ENCODE data around the gene MLST8. TPM values are rescaled to one million over a fixed set of nuclear protein-coding genes. Genes with fewer than 3 reads are reported as not detected.
"Not testable (repeated sequence)": the region's sequence is repeated elsewhere in the genome, so short reads cannot be mapped to it uniquely, and the experiment has no call there.

Gene MLST8
- total and polyA plus RNA-seq, 9 donors = 7.4 to 56.2 (median 28.4) TPM

- Histone ChIP-seq H3K4me1 (ENCODE audit: insufficient read depth) (peaks cover 7% of the 10 kb centered on the region), H3K27me3 (no peaks in the 10 kb centered on the region), H3K36me3 (no peaks in the 10 kb centered on the region), H3K9me3 (peaks cover 0 to 3% of the 10 kb centered on the region in 2 donors), H3K27ac (no peak overlapping the region), H3K4me3 (no peak overlapping the region)
- intact Hi-C loops (cut with DNase I) = no loop called here
- 64 to 78% (median 74%) methylated on average over 13 to 15 of the region's 15 CpGs for WGBS, 3 donors
- TF ChIP-seq EP300 (IDR thresholded peaks at IDR 0.05) (no peak), POLR2A (IDR thresholded peaks at IDR 0.05) (no peak), CTCF (IDR thresholded peaks at IDR 0.05) (no peak)
- DNase-seq = no peak
These were observed 33.8 kb downstream of the MLST8 start for GRCh38 chr16:2238838-2239675.

- H3K27ac ChIP-seq; H3K36me3 ChIP-seq; intact Hi-C loops (cut with DNase I); DNase-seq; H3K4me3 ChIP-seq; H3K9me3 ChIP-seq; H3K4me1 ChIP-seq (ENCODE audit: insufficient read depth); H3K27me3 ChIP-seq: not testable (repeated sequence)
- 74 to 77% (median 75%) methylated on average over 9 of the region's 9 CpGs for WGBS, 3 donors
These were observed 35.1 kb downstream of the MLST8 start for GRCh38 chr16:2240331-2240730.

GRCh38 chr16:2242598-2242997, 37.3 kb downstream of the MLST8 start:
- TF ChIP-seq CTCF (IDR thresholded peaks at IDR 0.05) (no peak), EP300 (IDR thresholded peaks at IDR 0.05) (no peak), POLR2A (IDR thresholded peaks at IDR 0.05) (no peak)
- intact Hi-C loops (cut with DNase I) = no loop called here
- no peaks in the 10 kb centered on the region for H3K36me3 ChIP-seq
- H3K9me3 ChIP-seq = peaks cover 0 to under 1% of the 10 kb centered on the region in 2 donors
- 81 to 84% (median 81%) methylated on average over 11 of the region's 11 CpGs for WGBS, 3 donors
- no peaks in the 10 kb centered on the region for H3K27me3 ChIP-seq
- H3K4me1 ChIP-seq (ENCODE audit: insufficient read depth) = no peaks in the 10 kb centered on the region
- no peak for DNase-seq
- H3K4me3 ChIP-seq = no peak overlapping the region
- no peak overlapping the region for H3K27ac ChIP-seq

GRCh38 chr16:2243031-2243528, 37.8 kb downstream of the MLST8 start:
- Histone ChIP-seq H3K4me3 (no peak overlapping the region), H3K27me3 (no peaks in the 10 kb centered on the region), H3K9me3 (no peaks in the 10 kb centered on the region), H3K27ac (no peak overlapping the region), H3K36me3 (no peaks in the 10 kb centered on the region), H3K4me1 (ENCODE audit: insufficient read depth) (no peaks in the 10 kb centered on the region)
- no peak for TF ChIP-seq EP300 (IDR thresholded peaks at IDR 0.05)
- no peak for TF ChIP-seq CTCF (IDR thresholded peaks at IDR 0.05)
- TF ChIP-seq POLR2A (IDR thresholded peaks at IDR 0.05) = no peak
- intact Hi-C loops (cut with DNase I) = no loop called here
- WGBS, 3 donors = 95% methylated on average over 19 of the region's 19 CpGs
- no peak for DNase-seq

- no peaks in the 10 kb centered on the region for H3K36me3 ChIP-seq
- intact Hi-C loops (cut with DNase I) = no loop called here
- no peak overlapping the region for H3K4me3 ChIP-seq
- no peak for DNase-seq
- H3K27me3 ChIP-seq = no peaks in the 10 kb centered on the region
- WGBS, 3 donors = 93 to 95% (median 94%) methylated on average over 11 of the region's 11 CpGs
- no peak overlapping the region for H3K27ac ChIP-seq
- H3K4me1 ChIP-seq (ENCODE audit: insufficient read depth) = no peaks in the 10 kb centered on the region
- TF ChIP-seq EP300 (IDR thresholded peaks at IDR 0.05) = no peak
- no peak for TF ChIP-seq CTCF (IDR thresholded peaks at IDR 0.05)
- no peak for TF ChIP-seq POLR2A (IDR thresholded peaks at IDR 0.05)
- H3K9me3 ChIP-seq = no peaks in the 10 kb centered on the region
These were observed 38.5 kb downstream of the MLST8 start for GRCh38 chr16:2243781-2244180.

All from ovary (tissue), 9 donors.